ENCODE data around the gene LAMP2. TPM values are rescaled to one million over a fixed set of nuclear protein-coding genes. Genes with fewer than 3 reads are reported as not detected.
A peak's percentile ranks its signal among the peaks of the same experiment; 100 is the strongest.
"Not testable (repeated sequence)": the region's sequence is repeated elsewhere in the genome, so short reads cannot be mapped to it uniquely, and the experiment has no call there.

The LAMP2 gene
- 10 to 100 TPM; 36.8 to 37.9 TPM for total RNA-seq

DNA sequence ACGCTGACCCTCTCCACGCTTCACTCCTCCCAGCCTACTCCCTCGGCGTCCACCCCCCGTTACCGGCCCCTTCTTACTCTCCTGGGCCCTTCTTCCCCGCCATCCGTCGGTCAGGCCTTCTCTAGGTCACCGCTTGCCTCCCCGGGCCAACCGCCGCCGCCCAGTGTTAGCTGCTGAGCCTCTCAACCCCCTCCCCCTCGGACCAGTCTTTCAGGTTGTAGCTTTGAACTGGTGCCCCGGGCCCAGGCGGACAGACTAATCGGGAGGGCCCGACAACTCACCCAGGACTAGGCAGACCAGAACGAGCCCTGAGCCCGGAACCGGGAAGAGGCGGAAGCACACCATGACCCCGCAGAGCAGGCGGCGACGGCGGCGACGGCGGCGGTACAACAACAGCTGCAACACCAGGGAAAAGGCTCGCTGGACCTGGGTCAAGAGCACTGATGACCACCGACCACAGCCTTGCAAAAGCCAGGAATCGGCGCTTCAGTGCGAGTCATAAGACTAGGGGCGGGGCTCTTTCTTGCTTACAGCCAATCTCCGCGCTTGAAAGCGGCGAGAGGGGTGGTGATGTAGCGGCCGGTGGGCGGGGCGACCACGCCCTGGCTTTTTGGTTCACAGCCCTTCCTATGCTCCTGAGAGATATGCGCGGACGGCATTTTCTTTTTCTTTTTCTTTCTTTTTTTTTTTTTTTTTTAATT, at the start of gene LAMP2:
Gene LAMP2 (minus strand): TSS at position 472 of the 701 bp plus-strand sequence. CDS start 127 bp downstream, at position 345.
- ATAC-seq (peak; percentile 98), DNase-seq (peak; percentile 87)
- Mint-ChIP-seq H3K27me3 (ENCODE audit: low read depth) (peaks cover 2% of the 10 kb centered on the region), H3K4me1 (ENCODE audit: low read depth) (peaks cover 8% of the 10 kb centered on the region), H3K9me3 (ENCODE audit: insufficient read depth) (no peaks in the 10 kb centered on the region), H3K27ac (peak within 1 kb of the TSS; percentile 93), H3K36me3 (ENCODE audit: low read depth) (peaks cover 2% of the 10 kb centered on the region), H3K4me3 (peak within 1 kb of the TSS; percentile 93)
- CTCF ChIA-PET: interaction anchor here (0.9 to 2.0 kb wide), 3 partner anchors 16 to 18 kb away, joined by 4 to 5 read pairs (median 4); no protein-coding TSS in a partner anchor
- POLR2A ChIA-PET: interaction anchor here (1.6 kb wide), 1 partner anchor 11 kb away, joined by 6 read pairs; no protein-coding TSS in a partner anchor

DNA sequence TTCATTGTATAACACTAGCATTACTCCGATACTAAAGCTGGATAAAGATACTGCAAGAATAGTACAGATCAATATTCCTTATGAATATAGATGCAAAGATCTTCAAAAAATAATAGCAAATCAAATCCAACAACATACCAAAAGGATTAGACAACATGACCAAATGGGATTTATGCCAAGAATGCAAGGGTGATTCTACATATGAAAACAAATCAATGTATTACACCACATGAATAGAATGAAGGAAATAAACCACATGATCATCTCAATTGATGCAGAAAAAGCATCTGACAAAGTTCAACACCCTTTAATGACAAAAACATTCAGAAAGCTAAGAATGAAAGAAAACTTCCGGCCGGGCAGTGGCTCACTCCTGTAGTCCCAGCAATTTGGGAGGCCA, 48.8 kb upstream of the LAMP2 start:
- peaks cover 5% of the 10 kb centered on the region for H3K36me3 Mint-ChIP-seq (ENCODE audit: low read depth)
- POLR2A ChIA-PET: interaction anchor here (0.5 kb wide), 1 partner anchor 872 kb away, joined by 3 read pairs; no protein-coding TSS in a partner anchor
- no peak overlapping the region for H3K27ac Mint-ChIP-seq
- CTCF ChIA-PET: interaction anchor here (0.6 to 1.0 kb wide), 2 partner anchors 55 to 251 kb away, joined by 3 read pairs; no protein-coding TSS in a partner anchor
- H3K27me3 Mint-ChIP-seq (ENCODE audit: low read depth): no peaks in the 10 kb centered on the region
- no peaks in the 10 kb centered on the region for H3K9me3 Mint-ChIP-seq (ENCODE audit: insufficient read depth)
- no peak overlapping the region for H3K4me3 Mint-ChIP-seq
- ATAC-seq: no peak
- H3K4me1 Mint-ChIP-seq (ENCODE audit: low read depth): no peaks in the 10 kb centered on the region
- DNase-seq: no peak

DNA sequence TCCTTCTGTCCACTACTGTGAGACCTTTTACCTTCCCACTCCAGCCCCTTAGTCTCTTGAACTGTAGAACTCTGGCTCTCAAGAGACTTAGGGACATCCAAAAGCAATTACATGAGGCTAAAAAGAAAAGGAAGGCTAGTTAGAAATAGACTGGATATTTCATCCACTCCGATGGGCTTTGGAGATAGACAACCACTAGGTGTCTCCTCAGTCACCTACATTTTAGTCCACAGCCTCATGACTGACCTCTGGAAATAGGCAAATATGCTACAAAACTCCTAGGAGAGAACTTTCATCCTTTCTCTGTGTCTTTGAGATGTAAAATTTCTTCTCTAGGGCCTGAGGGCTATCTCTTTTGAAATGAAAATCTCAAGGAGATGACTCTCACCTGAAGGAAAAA, 45.1 kb upstream of the LAMP2 start:
- DNase-seq (no peak), ATAC-seq (no peak)
- Mint-ChIP-seq H3K4me1 (ENCODE audit: low read depth) (no peaks in the 10 kb centered on the region), H3K4me3 (no peak overlapping the region), H3K27me3 (ENCODE audit: low read depth) (no peaks in the 10 kb centered on the region), H3K27ac (no peak overlapping the region), H3K9me3 (ENCODE audit: insufficient read depth) (no peaks in the 10 kb centered on the region), H3K36me3 (ENCODE audit: low read depth) (peaks cover 3% of the 10 kb centered on the region)
- CTCF ChIA-PET: interaction anchor here (1.0 to 1.8 kb wide), 2 partner anchors 149 to 241 kb away, joined by 4 to 6 read pairs; no protein-coding TSS in a partner anchor
- POLR2A ChIA-PET: no interaction called here

DNA sequence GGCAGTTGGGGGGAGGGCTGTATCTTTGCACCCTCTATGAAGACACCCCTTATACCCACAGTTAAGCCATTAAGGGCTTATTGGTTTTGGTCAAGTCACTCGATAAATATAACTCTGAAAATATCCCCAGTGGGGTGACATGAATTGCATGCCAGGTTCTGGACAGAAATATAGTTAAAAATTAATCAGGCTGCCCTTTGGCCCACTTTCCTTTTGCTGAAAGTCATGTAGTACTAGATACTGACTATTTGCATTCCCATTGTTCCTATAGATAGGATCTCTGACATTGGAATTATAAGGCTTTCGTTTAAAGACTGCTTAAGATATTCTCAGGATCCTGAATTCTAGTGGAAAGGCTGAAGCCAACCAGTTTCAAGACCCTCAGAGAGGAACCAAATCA, 43.5 kb upstream of the LAMP2 start:
- H3K4me1 Mint-ChIP-seq (ENCODE audit: low read depth): no peaks in the 10 kb centered on the region
- ATAC-seq (no peak), DNase-seq (no peak)
- H3K9me3 Mint-ChIP-seq (ENCODE audit: insufficient read depth): no peaks in the 10 kb centered on the region
- ChIA-PET POLR2A (no interaction called here), CTCF (no interaction called here)
- H3K27me3 Mint-ChIP-seq (ENCODE audit: low read depth): no peaks in the 10 kb centered on the region
- H3K36me3 Mint-ChIP-seq (ENCODE audit: low read depth): peaks cover 3% of the 10 kb centered on the region
- no peak overlapping the region for H3K27ac Mint-ChIP-seq
- no peak overlapping the region for H3K4me3 Mint-ChIP-seq

DNA sequence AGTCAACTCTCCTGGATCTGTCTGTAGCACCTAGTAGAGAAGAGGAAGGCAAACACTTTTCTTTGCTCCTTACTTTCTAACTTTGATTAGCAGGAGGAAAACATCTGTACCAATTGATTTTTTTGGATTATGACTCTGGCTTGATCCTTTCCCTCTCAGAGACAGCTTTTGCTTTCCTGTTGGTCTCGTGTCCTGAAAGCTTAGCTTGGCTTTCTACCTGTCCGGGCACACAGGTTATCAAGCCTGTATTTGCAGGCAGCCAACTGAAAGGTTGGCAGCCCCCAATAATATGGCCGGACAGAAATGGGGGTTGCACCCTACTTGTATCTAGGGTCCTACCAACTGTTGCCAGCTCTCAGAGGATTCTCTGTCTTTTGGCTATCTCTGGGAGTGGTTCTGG, 43.1 kb upstream of the LAMP2 start:
- Mint-ChIP-seq H3K27ac (no peak overlapping the region), H3K27me3 (ENCODE audit: low read depth) (no peaks in the 10 kb centered on the region), H3K9me3 (ENCODE audit: insufficient read depth) (no peaks in the 10 kb centered on the region), H3K4me1 (ENCODE audit: low read depth) (no peaks in the 10 kb centered on the region), H3K4me3 (no peak overlapping the region), H3K36me3 (ENCODE audit: low read depth) (peaks cover 3% of the 10 kb centered on the region)
- ATAC-seq (no peak), DNase-seq (no peak)
- ChIA-PET POLR2A (no interaction called here), CTCF (no interaction called here)

DNA sequence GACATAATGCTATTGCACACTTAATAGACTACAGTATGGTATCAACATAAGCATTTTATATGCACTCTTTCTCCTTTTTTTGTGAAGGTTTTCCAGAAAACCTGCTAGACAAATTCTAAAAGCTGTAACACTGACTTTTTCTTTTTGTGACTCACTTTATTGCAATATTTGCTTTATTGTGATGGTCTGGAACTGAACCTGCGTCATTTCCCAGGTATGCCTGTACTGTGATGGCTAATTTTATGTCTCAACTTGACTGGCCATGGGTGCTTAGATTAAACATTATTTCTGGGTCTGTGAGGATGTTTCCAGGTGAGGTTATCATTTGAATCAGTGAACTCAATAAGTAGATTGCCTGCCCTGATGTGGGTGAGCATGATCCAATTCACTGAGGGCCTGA, 35.5 kb upstream of the LAMP2 start:
- H3K27me3 Mint-ChIP-seq (ENCODE audit: low read depth): peaks cover 5% of the 10 kb centered on the region
- no peak overlapping the region for H3K27ac Mint-ChIP-seq
- CTCF ChIA-PET: no interaction called here
- no peaks in the 10 kb centered on the region for H3K9me3 Mint-ChIP-seq (ENCODE audit: insufficient read depth)
- no peak for ATAC-seq
- H3K36me3 Mint-ChIP-seq (ENCODE audit: low read depth): no peaks in the 10 kb centered on the region
- H3K4me3 Mint-ChIP-seq: no peak overlapping the region
- DNase-seq: no peak
- peaks cover 1% of the 10 kb centered on the region for H3K4me1 Mint-ChIP-seq (ENCODE audit: low read depth)
- POLR2A ChIA-PET: no interaction called here

DNA sequence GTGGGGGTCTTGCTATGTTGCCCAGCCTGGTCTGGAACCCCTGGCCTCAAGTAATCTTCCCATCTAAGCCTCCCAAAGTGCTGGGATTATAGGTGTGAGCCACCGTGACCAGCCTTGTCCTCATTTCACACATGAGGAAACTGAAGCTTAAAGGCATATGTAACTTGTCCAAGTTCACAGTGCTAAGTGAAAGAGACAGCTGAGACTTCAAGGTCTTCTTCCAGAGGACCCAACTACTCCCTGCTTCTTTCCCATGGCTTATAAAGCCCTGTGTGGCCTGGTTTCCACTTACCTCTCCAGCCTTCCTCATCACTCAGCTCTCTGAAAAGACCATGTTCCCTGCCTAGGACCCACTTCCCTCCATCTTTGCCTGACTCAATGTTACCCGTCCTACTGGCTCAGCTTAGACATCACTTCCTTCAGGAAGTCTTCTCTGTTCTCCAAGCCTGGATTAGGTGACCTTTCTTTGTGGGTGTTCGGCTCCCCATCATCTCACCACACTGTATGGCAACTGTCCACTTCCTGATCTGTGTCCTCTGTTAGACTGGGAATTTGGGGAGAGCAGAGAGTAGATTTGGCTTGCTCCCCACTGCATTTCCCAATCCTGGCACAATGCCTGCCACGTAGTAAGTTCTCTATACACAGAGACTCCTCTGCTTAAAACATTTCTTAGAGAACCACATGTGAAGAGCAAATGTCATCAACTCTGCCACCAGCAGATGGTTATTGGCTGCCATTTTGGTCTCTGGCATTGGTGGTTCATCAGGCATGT, 30.4 kb upstream of the LAMP2 start:
- Mint-ChIP-seq H3K27me3 (ENCODE audit: low read depth) (peaks cover 1% of the 10 kb centered on the region), H3K27ac (no peak overlapping the region), H3K36me3 (ENCODE audit: low read depth) (no peaks in the 10 kb centered on the region), H3K4me3 (no peak overlapping the region), H3K9me3 (ENCODE audit: insufficient read depth) (no peaks in the 10 kb centered on the region), H3K4me1 (ENCODE audit: low read depth) (peaks cover 13% of the 10 kb centered on the region)
- ATAC-seq: no peak
- ChIA-PET CTCF (interaction anchor here (1.2 to 1.3 kb wide), 3 partner anchors 13 to 269 kb away, joined by 3 to 5 read pairs (median 5); no protein-coding TSS in a partner anchor), POLR2A (no interaction called here)
- no peak for DNase-seq

DNA sequence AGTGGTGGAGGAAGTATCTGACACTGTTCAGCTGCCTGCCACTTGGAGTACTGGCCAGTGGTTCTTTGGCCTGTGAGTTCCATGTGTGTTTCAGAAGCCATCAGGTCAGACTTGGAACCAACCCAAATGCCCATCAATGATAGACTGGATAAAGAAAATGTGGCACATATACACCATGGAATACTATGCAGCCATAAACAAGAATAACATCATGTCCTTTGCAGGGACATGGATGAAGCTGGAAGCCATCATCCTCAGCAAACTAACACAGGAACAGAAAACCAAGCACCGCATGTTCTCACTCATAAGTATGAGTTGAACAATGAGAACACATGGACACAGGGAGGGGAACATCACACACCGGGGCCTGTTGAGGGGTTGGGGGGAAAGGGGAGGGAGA, 21.0 kb upstream of the LAMP2 start:
- H3K36me3 Mint-ChIP-seq (ENCODE audit: low read depth); POLR2A ChIA-PET; H3K27me3 Mint-ChIP-seq (ENCODE audit: low read depth); ATAC-seq; H3K27ac Mint-ChIP-seq; H3K4me3 Mint-ChIP-seq; CTCF ChIA-PET; H3K9me3 Mint-ChIP-seq (ENCODE audit: insufficient read depth); DNase-seq: not testable (repeated sequence)
- peaks cover 29% of the 10 kb centered on the region for H3K4me1 Mint-ChIP-seq (ENCODE audit: low read depth)

DNA sequence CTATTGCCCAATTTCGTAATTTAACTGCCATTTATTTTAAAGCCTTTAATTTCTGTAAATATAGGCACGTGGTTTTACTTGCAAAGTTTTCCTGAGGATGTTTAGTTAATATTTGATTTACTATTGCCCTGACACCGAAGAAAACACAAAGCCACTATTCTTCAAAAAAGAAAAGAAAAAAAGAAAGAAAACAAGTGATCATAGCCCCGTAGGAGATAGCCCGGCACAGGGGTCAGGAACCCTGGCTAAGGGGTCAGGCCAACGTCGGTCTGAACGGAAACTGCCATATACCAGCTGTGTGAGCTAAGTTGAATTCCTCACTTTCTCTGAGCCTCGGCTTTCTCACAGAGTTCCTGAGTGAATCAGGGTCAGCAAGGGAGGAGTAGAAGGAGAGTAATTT, 17.7 kb upstream of the LAMP2 start:
- DNase-seq (no peak), ATAC-seq (no peak)
- peaks cover 29% of the 10 kb centered on the region for H3K4me1 Mint-ChIP-seq (ENCODE audit: low read depth)
- H3K4me3 Mint-ChIP-seq: peak overlapping the region; percentile 36
- no peak overlapping the region for H3K27ac Mint-ChIP-seq
- POLR2A ChIA-PET: no interaction called here
- H3K36me3 Mint-ChIP-seq (ENCODE audit: low read depth): no peaks in the 10 kb centered on the region
- no peaks in the 10 kb centered on the region for H3K9me3 Mint-ChIP-seq (ENCODE audit: insufficient read depth)
- no peaks in the 10 kb centered on the region for H3K27me3 Mint-ChIP-seq (ENCODE audit: low read depth)
- CTCF ChIA-PET: interaction anchor here (0.7 to 1.6 kb wide), 5 partner anchors 12 to 180 kb away, joined by 3 to 5 read pairs (median 4); no protein-coding TSS in a partner anchor

DNA sequence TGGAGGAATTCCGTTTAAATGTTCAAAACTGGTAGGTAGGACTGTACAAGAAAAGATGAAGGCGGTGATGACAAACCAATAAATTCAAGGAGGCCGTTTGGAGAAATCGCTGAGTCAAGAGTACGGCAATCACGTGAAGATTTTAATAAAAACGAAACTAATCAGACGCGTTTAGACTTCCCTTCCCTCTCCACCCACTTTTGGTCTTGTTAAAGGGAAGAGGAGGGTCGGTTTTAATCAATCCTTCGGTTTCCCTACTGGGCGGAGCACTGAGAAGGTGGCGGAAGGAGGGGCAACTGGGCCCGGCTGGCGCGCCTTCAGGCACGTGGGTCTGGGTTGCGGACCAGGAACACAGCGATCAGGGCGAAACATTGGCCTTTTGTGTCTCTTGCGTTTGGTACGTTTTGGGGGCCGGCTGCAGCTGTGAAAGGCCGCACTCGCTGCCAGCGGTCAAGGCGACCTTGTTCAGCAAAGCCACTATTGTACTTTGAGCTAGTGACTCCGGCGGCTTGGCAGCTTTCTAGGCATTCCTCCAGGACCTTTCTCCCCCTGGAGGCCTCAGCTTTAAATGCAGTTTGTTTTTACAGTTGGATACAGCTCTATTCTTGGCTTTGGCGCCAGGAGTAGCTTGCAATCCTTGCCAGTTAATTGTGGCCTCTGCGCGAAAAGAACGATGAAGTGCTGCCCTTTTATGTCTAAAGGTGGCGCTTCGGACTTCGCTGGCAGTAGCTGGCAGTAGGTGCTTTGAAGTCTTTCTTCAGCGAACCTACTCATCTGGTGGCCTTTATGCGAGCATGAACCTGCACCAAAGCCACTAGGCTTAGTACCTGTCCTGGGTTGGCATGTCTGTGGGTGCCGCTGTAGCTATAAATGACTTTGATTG, 16.8 kb upstream of the LAMP2 start:
- POLR2A ChIA-PET: interaction anchor here (1.0 kb wide), 2 partner anchors 28 to 105 kb away, joined by 3 read pairs; no protein-coding TSS in a partner anchor
- H3K27me3 Mint-ChIP-seq (ENCODE audit: low read depth): no peaks in the 10 kb centered on the region
- peak; percentile 86 for ATAC-seq
- DNase-seq: peak; percentile 64
- H3K27ac Mint-ChIP-seq: peak overlapping the region; percentile 90
- peaks cover 29% of the 10 kb centered on the region for H3K4me1 Mint-ChIP-seq (ENCODE audit: low read depth)
- H3K4me3 Mint-ChIP-seq: peak overlapping the region; percentile 75
- no peaks in the 10 kb centered on the region for H3K9me3 Mint-ChIP-seq (ENCODE audit: insufficient read depth)
- H3K36me3 Mint-ChIP-seq (ENCODE audit: low read depth): no peaks in the 10 kb centered on the region
- CTCF ChIA-PET: interaction anchor here (0.7 to 1.6 kb wide), 13 partner anchors 9 to 267 kb away, joined by 3 to 6 read pairs (median 4); partner anchors contain the start of gene LAMP2

DNA sequence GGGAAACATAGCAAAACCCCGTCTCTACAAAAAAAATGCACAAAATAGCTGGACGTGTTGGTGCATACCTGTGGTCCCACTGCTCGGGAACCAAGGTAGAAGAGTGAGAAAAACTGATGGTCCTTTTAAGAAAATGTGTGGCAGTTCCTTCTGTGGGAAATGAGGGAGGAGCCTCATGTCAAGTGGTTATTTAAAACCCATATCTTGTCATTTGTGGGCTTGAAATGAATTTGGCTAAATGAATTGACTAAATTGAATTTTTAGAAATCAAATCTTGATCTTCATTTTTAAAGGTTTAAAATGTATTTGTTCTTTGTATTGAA, 16.2 kb upstream of the LAMP2 start:
- ChIA-PET POLR2A (no interaction called here), CTCF (interaction anchor here (0.7 to 1.3 kb wide), 4 partner anchors 9 to 73 kb away, joined by 3 to 6 read pairs (median 5); no protein-coding TSS in a partner anchor)
- Mint-ChIP-seq H3K9me3 (ENCODE audit: insufficient read depth) (no peaks in the 10 kb centered on the region), H3K4me1 (ENCODE audit: low read depth) (peaks cover 29% of the 10 kb centered on the region), H3K27me3 (ENCODE audit: low read depth) (no peaks in the 10 kb centered on the region), H3K36me3 (ENCODE audit: low read depth) (no peaks in the 10 kb centered on the region), H3K4me3 (peak overlapping the region; percentile 75), H3K27ac (peak overlapping the region; percentile 90)
- ATAC-seq (no peak), DNase-seq (no peak)

Data from activated CD8-positive, alpha-beta T cell treated with anti-CD3 and anti-CD28 coated beads, Interleukin-2, amount 10 ng/mL, durations not matched to agents 7 days and 5 days (primary cell).